H1 (cell line): ENCODE results near the gene GMPR2. TPM values are rescaled to one million over a fixed set of nuclear protein-coding genes. Genes with fewer than 3 reads are reported as not detected.
A peak's percentile ranks its signal among the peaks of the same experiment; 100 is the strongest.

Source experiments
- CTCF ChIA-PET: fragments of 300-600 bp; sonication (Branson Sonifier 250); formaldehyde crosslinking; loops from one replicate; lab custom pipeline; 2021; ENCODE audit not compliant: partially characterized antibody; lab: Charles Lee
- POLR2A ChIA-PET: fragments of 300-600 bp; sonication (Branson Sonifier 250); formaldehyde crosslinking; loops from one replicate; lab custom pipeline; 2021; ENCODE audit warnings: inconsistent platforms; ENCODE audit not compliant: partially characterized antibody; lab: Charles Lee
- DNase-seq, 2 experiments: peaks; one replicate each; pipeline versions ENCODE4 v3.0.0 to v3.0.0-alpha.2; 2010 to 2022; ENCODE audit warnings: low spot score in 2 of 2, low read depth in 1 of 2, mixed read lengths in 1 of 2
- FAIRE-seq: peaks from 2 replicates; lab custom pipeline; 2011; peaks lifted over from hg19 to GRCh38; lab: Jason Lieb, UNC
- H2AFZ ChIP-seq: 2 replicates; pipeline ENCODE4 v1.8.1; 2012; ENCODE audit warnings: low read length, inconsistent platforms
- H2AK5ac ChIP-seq: 2 replicates; pipeline ENCODE4 v1.6.1; 2013; ENCODE audit warnings: low read depth, low read length
- H2BK120ac ChIP-seq: replicated peaks from 2 replicates; pipeline ENCODE3; 2013; ENCODE audit warnings: low read depth, low read length, inconsistent platforms
- H2BK12ac ChIP-seq: 2 replicates; pipeline ENCODE4 v1.6.1; 2013; ENCODE audit warnings: low read depth, low read length
- H2BK15ac ChIP-seq: 2 replicates; pipeline ENCODE4 v1.6.1; 2013; ENCODE audit warnings: low read length
- H2BK20ac ChIP-seq: 2 replicates; pipeline ENCODE4 v1.6.1; 2013; ENCODE audit warnings: low read length
- H2BK5ac ChIP-seq: 2 replicates; pipeline ENCODE4 v1.6.1; 2013; ENCODE audit warnings: low read depth, low read length
- H3K14ac ChIP-seq: 2 replicates; pipeline ENCODE4 v1.6.1; 2013; ENCODE audit warnings: inconsistent platforms; ENCODE audit not compliant: insufficient read length
- H3K18ac ChIP-seq: 2 replicates; pipeline ENCODE4 v1.6.1; 2013; ENCODE audit warnings: low read length; ENCODE audit errors: extremely low read depth
- H3K23ac ChIP-seq: 2 replicates; pipeline ENCODE4 v1.6.1; 2013; ENCODE audit warnings: inconsistent platforms; ENCODE audit not compliant: insufficient read length
- H3K23me2 ChIP-seq: 2 replicates; pipeline ENCODE4 v1.6.1; 2013; ENCODE audit warnings: low read depth, low read length
- H3K27ac ChIP-seq: 2 replicates; pipeline ENCODE4 v1.6.1; 2011; ENCODE audit warnings: low read depth, low read length, inconsistent platforms
- H3K27me3 ChIP-seq, 4 experiments: replicated peaks in 1 of 4; 1 replicate in 1 of 4; 2 replicates in 3 of 4; pipeline versions ENCODE4 v1.6.1 to v1.8.1; 2011 to 2013; ENCODE audit warnings: low read length in 3 of 4, mild to moderate bottlenecking in 3 of 4, inconsistent platforms in 2 of 4, mixed read lengths in 2 of 4, moderate library complexity in 1 of 4; ENCODE audit not compliant: control insufficient read depth in 3 of 4, insufficient read depth in 3 of 4; ENCODE audit errors: extremely low read depth in 1 of 4
- H3K36me3 ChIP-seq, 4 experiments: 2 replicates each; pipeline versions ENCODE4 v1.6.1 to v1.8.1; 2011 to 2013; ENCODE audit warnings: mild to moderate bottlenecking in 4 of 4, low read length in 3 of 4, moderate library complexity in 2 of 4, control low read depth in 1 of 4, inconsistent platforms in 1 of 4; ENCODE audit not compliant: insufficient read depth in 4 of 4, control insufficient read depth in 2 of 4
- H3K4ac ChIP-seq: replicated peaks from 2 replicates; pipeline ENCODE3; 2013; ENCODE audit warnings: low read length, low read depth, mixed read lengths, inconsistent platforms; ENCODE audit not compliant: insufficient read length
- H3K4me1 ChIP-seq, 4 experiments: replicated peaks in 1 of 4; 1 replicate in 1 of 4; 2 replicates in 3 of 4; pipeline versions ENCODE4 v1.6.1 to v1.8.1; 2011 to 2013; ENCODE audit warnings: low read length in 3 of 4, inconsistent platforms in 2 of 4, mixed read lengths in 1 of 4; ENCODE audit not compliant: insufficient read depth in 4 of 4, control insufficient read depth in 3 of 4
- H3K4me2 ChIP-seq, 2 experiments: 2 replicates each; pipeline versions ENCODE4 v1.6.1 to v1.8.1; 2011 to 2013; ENCODE audit warnings: low read depth in 2 of 2, low read length in 2 of 2, control low read depth in 1 of 2, inconsistent platforms in 1 of 2, mild to moderate bottlenecking in 1 of 2; ENCODE audit not compliant: insufficient read depth in 1 of 2
- H3K4me3 ChIP-seq, 4 experiments: fragments of 200-600, 300-600 bp in 1 of 4; sonication (generic), shearing (Covaris generic), sonication (Bioruptor Twin) in 1 of 4; 2 replicates each; pipeline versions ENCODE4 v1.5.1 to v1.8.1; 2011 to 2016; ENCODE audit warnings: low read length in 4 of 4, low read depth in 3 of 4, control low read depth in 2 of 4, inconsistent platforms in 2 of 4, mild to moderate bottlenecking in 2 of 4, mixed read lengths in 1 of 4, moderate library complexity in 1 of 4; ENCODE audit not compliant: insufficient read depth in 2 of 4; ENCODE audit errors: extremely low read depth in 1 of 4
- H3K56ac ChIP-seq: replicated peaks from 2 replicates; pipeline ENCODE3; 2013; ENCODE audit warnings: low read depth, mild to moderate bottlenecking, mixed read lengths, low read length, inconsistent platforms; ENCODE audit not compliant: insufficient read length
- H3K79me1 ChIP-seq: 2 replicates; pipeline ENCODE4 v1.6.1; 2013; ENCODE audit warnings: low read depth, low read length, control low read depth
- H3K79me2 ChIP-seq, 2 experiments: 2 replicates each; pipeline versions ENCODE4 v1.6.1 to v1.8.1; 2012 to 2013; ENCODE audit warnings: low read length in 2 of 2, mild to moderate bottlenecking in 2 of 2, inconsistent platforms in 1 of 2; ENCODE audit not compliant: insufficient read depth in 2 of 2, control insufficient read depth in 1 of 2
- H3K9ac ChIP-seq, 4 experiments: replicated peaks in 1 of 4; 1 replicate in 1 of 4; 2 replicates in 3 of 4; pipeline versions ENCODE4 v1.6.1 to v1.8.1; 2011 to 2013; ENCODE audit warnings: low read depth in 3 of 4, low read length in 3 of 4, control low read depth in 2 of 4, mild to moderate bottlenecking in 2 of 4, moderate library complexity in 2 of 4, inconsistent platforms in 1 of 4; ENCODE audit errors: extremely low read depth in 1 of 4
- H3K9me3 ChIP-seq, 2 experiments: 2 replicates each; pipeline versions ENCODE4 v1.6.1 to v1.8.1; 2012 to 2013; ENCODE audit warnings: mild to moderate bottlenecking in 2 of 2, moderate library complexity in 2 of 2, control low read depth in 1 of 2, inconsistent platforms in 1 of 2, low read depth in 1 of 2, low read length in 1 of 2, mixed read lengths in 1 of 2; ENCODE audit not compliant: insufficient read depth in 2 of 2
- H4K20me1 ChIP-seq, 2 experiments: replicated peaks in 1 of 2; 2 replicates each; pipeline versions ENCODE3 to v1.8.1; 2011 to 2013; ENCODE audit warnings: inconsistent platforms in 2 of 2, low read length in 2 of 2, mild to moderate bottlenecking in 1 of 2; ENCODE audit not compliant: insufficient read depth in 2 of 2, control insufficient read depth in 1 of 2
- H4K5ac ChIP-seq: 2 replicates; pipeline ENCODE4 v1.6.1; 2013; ENCODE audit warnings: low read length, low read depth, mixed read lengths, inconsistent platforms; ENCODE audit not compliant: insufficient read length
- H4K8ac ChIP-seq: 2 replicates; pipeline ENCODE4 v1.8.0; 2013; ENCODE audit warnings: mild to moderate bottlenecking, moderate library complexity, low read length, inconsistent platforms; ENCODE audit not compliant: insufficient read depth; ENCODE audit errors: extremely low read depth
- H4K91ac ChIP-seq: replicated peaks from 2 replicates; pipeline ENCODE3; 2013; ENCODE audit warnings: low read length, mixed read lengths, inconsistent platforms; ENCODE audit not compliant: insufficient read length
- ASH2L ChIP-seq: fragments of 200-600, 300-600 bp; sonication (generic); IDR thresholded peaks from one replicate; pipeline ENCODE4 v1.7.1; 2017; ENCODE audit warnings: low read length
- BACH1 ChIP-seq: IDR thresholded peaks from 2 replicates; pipeline ENCODE4 v1.6.1; 2012; ENCODE audit warnings: low read length, improper control_type of control experiment
- CTBP2 ChIP-seq: IDR thresholded peaks from 2 replicates; pipeline ENCODE4 v1.7.0; 2011; ENCODE audit warnings: borderline replicate concordance, mild to moderate bottlenecking, moderate library complexity, mixed read lengths, low read length; ENCODE audit not compliant: insufficient read depth, insufficient read length
- KDM1A ChIP-seq: fragments of 200-600, 300-600 bp; sonication (generic); IDR thresholded peaks from 2 replicates; pipeline ENCODE4 v1.7.1; 2016; ENCODE audit warnings: mild to moderate bottlenecking, low read length, borderline replicate concordance
- KDM4A ChIP-seq: IDR thresholded peaks from one replicate; pipeline ENCODE4 v1.7.1; 2012; ENCODE audit warnings: low read depth, mild to moderate bottlenecking, moderate library complexity, low read length, inconsistent platforms; ENCODE audit not compliant: severe bottlenecking
- MAFK ChIP-seq: IDR thresholded peaks from 2 replicates; pipeline ENCODE4 v1.6.1; 2012; ENCODE audit warnings: low read depth, mild to moderate bottlenecking, improper control_type of control experiment, low read length
- NRF1 ChIP-seq: IDR thresholded peaks from 2 replicates; pipeline ENCODE4 v1.6.1; 2011; ENCODE audit warnings: mild to moderate bottlenecking, low read depth, low read length, improper control_type of control experiment
- POLR2A ChIP-seq, 2 experiments: IDR thresholded peaks; 1 replicate in 1 of 2; 2 replicates in 1 of 2; pipeline ENCODE4 v1.6.1; 2011; ENCODE audit warnings: low read depth in 2 of 2, low read length in 2 of 2, mild to moderate bottlenecking in 2 of 2; ENCODE audit errors: control extremely low read depth in 1 of 2
- RAD21 ChIP-seq, 2 experiments: IDR thresholded peaks in 1 of 2; conservative IDR thresholded peaks in 1 of 2; 2 replicates each; pipeline ENCODE4 v1.6.1; 2011; ENCODE audit warnings: low read depth in 2 of 2, low read length in 2 of 2, improper control_type of control experiment in 1 of 2, inconsistent platforms in 1 of 2, mild to moderate bottlenecking in 1 of 2, moderate library complexity in 1 of 2
- RBBP5 ChIP-seq: IDR thresholded peaks from 2 replicates; pipeline ENCODE4 v1.7.1; 2012; ENCODE audit warnings: low read depth, mild to moderate bottlenecking, inconsistent platforms, low read length, moderate library complexity, borderline replicate concordance
- SP2 ChIP-seq: IDR thresholded peaks from 2 replicates; pipeline ENCODE4 v1.6.1; 2012; ENCODE audit warnings: mild to moderate bottlenecking, low read length, inconsistent platforms
- SP4 ChIP-seq: IDR thresholded peaks from 2 replicates; pipeline ENCODE4 v1.6.1; 2012; ENCODE audit warnings: low read length, inconsistent platforms
- ZNF274 ChIP-seq: IDR thresholded peaks from 2 replicates; pipeline ENCODE4 v1.7.0; 2012; ENCODE audit warnings: low read length, borderline replicate concordance; ENCODE audit errors: extremely low read depth
- WGBS, 2 experiments: shearing (Covaris generic) in 1 of 2; methylation state at CpG; one replicate each; pipeline versions ENCODE4 v1.1.6 to v1.1.7; 2013 to 2015; ENCODE audit warnings: low lambda C conversion rate in 2 of 2, mixed read lengths in 2 of 2, inconsistent platforms in 1 of 2, low coverage in 1 of 2, missing lambda C conversion rate in 1 of 2; ENCODE audit not compliant: insufficient replicate concordance in 2 of 2, insufficient coverage in 1 of 2, insufficient read length in 1 of 2; ENCODE audit errors: extremely low coverage in 1 of 2, missing lambda C conversion rate in 1 of 2; 5-methylcytosine and 5-hydroxymethylcytosine counted together
- polyA plus RNA-seq, 7 experiments: library from polyadenylated mRNA; depleted of rRNA in 3 of 7; stranded (reverse) in 5 of 7; unstranded in 2 of 7; fragments of >200 nt in 5 of 7; fragments of 200-250 nt in 2 of 7; gene quantifications; 1 replicate in 5 of 7; 2 replicates in 1 of 7; 4 replicates in 1 of 7; pipeline versions ENCODE4 v1.2.1 to v1.2.3, GENCODE V29; 2011 to 2013; ENCODE audit warnings: missing spikeins in 2 of 7, mixed read lengths in 2 of 7
- total RNA-seq: library from RNA; stranded (reverse); fragmentation: NEBNext Ultra II Directional; extraction: Animal tissue kit (Norgen Biotek cat#: 25700); gene quantifications from 2 replicates; pipeline ENCODE4 v1.2.1, GENCODE V29; 2021
- TF ChIP-seq, protein P1 (sequence below): IDR thresholded peaks from 2 replicates; pipeline ENCODE4 v1.6.1; 2011; ENCODE audit warnings: low read depth, mild to moderate bottlenecking, low read length; ENCODE audit not compliant: insufficient read depth

GMPR2 gene
- total and polyA plus RNA-seq, 2 of the 8 experiments (the other 6 are each of a cell fraction or from before 2014, with no cell fraction given): 61.6 to 85.3 TPM

DNA sequence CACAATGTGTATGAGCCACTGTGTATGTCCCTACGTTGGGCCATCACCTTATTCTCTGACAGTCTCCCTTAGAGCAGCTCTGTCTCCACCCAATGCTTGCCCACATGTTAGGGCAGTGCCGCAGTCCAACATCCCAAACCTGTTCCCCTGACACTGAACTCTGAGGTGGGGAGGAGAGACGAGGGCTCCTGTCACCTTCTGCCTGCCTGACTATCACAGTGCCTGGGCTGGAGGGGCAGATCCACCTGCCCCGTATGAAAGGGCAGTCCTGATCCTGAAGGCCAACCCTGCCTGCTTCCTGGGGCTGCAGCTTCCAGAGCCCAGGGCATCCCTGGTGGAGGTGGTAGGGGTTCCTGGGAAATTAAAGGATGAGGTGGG, 28.0 kb downstream of the GMPR2 start:
- Histone ChIP-seq H3K23ac (no peak overlapping the region), H3K79me2 (no peaks in the 10 kb centered on the region), H3K79me1 (no peaks in the 10 kb centered on the region), H2BK120ac (no peak overlapping the region), H2AFZ (no peak overlapping the region), H3K4me2 (no peak overlapping the region), H4K5ac (no peak overlapping the region), H2BK20ac (0 out of 2 replicates have a peak overlapping the region, but pooled peaks have one; percentile 15), H2BK12ac (no peak overlapping the region), H3K36me3 (no peaks in the 10 kb centered on the region), H4K91ac (no peak overlapping the region), H2BK15ac (no peak overlapping the region), H3K4me3 (no peak overlapping the region), H3K27me3 (no peaks in the 10 kb centered on the region; a peak in 1 of 7 replicates), H3K14ac (no peak overlapping the region), H3K27ac (no peak overlapping the region), H3K9ac (no peak overlapping the region), H3K4me1 (peaks cover 0 to 2% (median 0%) of the 10 kb centered on the region in 4 experiments; a peak in 1 of 7 replicates), H3K4ac (no peak overlapping the region), H2BK5ac (no peak overlapping the region; the same call in 1 of the 2 replicates), H4K8ac (no peak overlapping the region), H3K18ac (no peak overlapping the region), H2AK5ac (no peak overlapping the region), H3K23me2 (no peaks in the 10 kb centered on the region), H3K9me3 (no peaks in the 10 kb centered on the region), H3K56ac (no peak overlapping the region), H4K20me1 (peaks cover 0 to 2% of the 10 kb centered on the region in 2 experiments)
- ChIA-PET POLR2A (interaction anchor here (0.9 to 3.9 kb wide), 3 partner anchors 10 to 14 kb away, joined by 5 to 14 read pairs (median 6); no protein-coding TSS in a partner anchor), CTCF (interaction anchor here (0.6 to 3.6 kb wide), 4 partner anchors 11 to 124 kb away, joined by 3 to 13 read pairs (median 9); partner anchors contain the start of genes CIDEB, RABGGTA and TINF2)
- DNase-seq (no peak), FAIRE-seq (no peak)
- WGBS, 2 experiments: 89% methylated on average over 4 of the region's 4 CpGs; no CpG with 5 or more reads in 1 of the 2 experiments
- no peak for TF ChIP-seq KDM4A
- no peak for TF ChIP-seq CTBP2
- no peak for TF ChIP-seq RBBP5
- TF ChIP-seq, protein P1, sequence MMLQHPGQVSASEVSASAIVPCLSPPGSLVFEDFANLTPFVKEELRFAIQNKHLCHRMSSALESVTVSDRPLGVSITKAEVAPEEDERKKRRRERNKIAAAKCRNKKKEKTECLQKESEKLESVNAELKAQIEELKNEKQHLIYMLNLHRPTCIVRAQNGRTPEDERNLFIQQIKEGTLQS: no peak
- no peak for TF ChIP-seq KDM1A
- TF ChIP-seq ZNF274: no peak
- TF ChIP-seq BACH1: no peak
- TF ChIP-seq NRF1: no peak
- no peak for TF ChIP-seq SP4
- no peak for TF ChIP-seq MAFK
- TF ChIP-seq SP2: no peak
- no peak for TF ChIP-seq ASH2L
- TF ChIP-seq RAD21 (IDR thresholded peaks at IDR 0.05 in 1 of 2, conservative IDR thresholded peaks at IDR 0.05 in 1 of 2; ENCODE audit: low read depth in 2 of 2, low read length in 2 of 2): no peak
- no peak for TF ChIP-seq POLR2A (IDR thresholded peaks at IDR 0.05; ENCODE audit: control extremely low read depth in 1 of 2, low read depth in 2 of 2, low read length in 2 of 2)
